IPS-18c (cell line): ENCODE data around the gene ID4.

Experiments used
- H3K4me3 ChIP-seq: 2 replicates; pipeline ENCODE4 v1.7.0; 2013; ENCODE audit warnings: low read depth, mild to moderate bottlenecking, low read length, moderate library complexity; ENCODE audit not compliant: insufficient read depth
- H3K9me3 ChIP-seq: one replicate; pipeline ENCODE4 v1.6.1; 2013; ENCODE audit warnings: mild to moderate bottlenecking, low read length, moderate library complexity; ENCODE audit not compliant: control insufficient read depth, insufficient read depth

The ID4 gene

DNA sequence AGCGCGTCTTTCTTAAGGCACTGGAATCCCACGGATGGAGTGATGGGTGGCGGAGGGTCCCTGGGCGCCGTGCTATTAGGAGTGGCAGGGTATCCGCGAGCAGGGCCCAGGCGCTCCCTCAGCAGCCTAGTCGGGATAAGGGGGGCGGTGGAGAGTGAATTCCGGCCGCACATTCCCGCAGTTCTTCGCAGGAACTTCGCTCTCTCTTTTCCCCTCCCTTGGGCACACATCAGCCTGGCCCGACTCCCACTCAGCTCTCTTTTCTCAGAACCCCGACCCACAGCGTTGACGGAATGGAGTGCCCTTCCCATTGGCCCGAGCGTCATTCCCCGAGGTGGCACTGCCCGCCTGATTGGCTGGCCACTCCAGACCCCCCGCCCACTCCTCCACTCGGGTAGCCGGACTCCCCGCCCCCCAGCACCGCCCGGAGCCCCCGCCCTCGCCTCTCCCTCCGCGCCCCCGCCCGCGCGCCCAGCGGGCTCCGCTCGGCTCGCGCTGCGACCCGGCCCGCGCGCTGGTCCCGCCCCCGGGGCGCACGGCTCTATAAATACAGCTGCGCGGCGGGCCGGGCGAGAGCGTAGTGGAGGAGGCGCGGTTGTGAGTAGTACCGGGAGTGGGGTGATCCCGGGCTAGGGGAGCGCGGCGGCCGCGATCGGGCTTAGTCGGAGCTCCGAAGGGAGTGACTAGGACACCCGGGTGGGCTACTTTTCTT lies at the start of gene ID4:
Gene ID4, plus strand, starts transcription at position 572 of the 712 bp plus-strand sequence. CDS start 385 bp downstream, outside the sequence.
- H3K4me3 ChIP-seq = peak within 1 kb of the TSS; percentile 78
- H3K9me3 ChIP-seq = no peaks in the 10 kb centered on the region

DNA sequence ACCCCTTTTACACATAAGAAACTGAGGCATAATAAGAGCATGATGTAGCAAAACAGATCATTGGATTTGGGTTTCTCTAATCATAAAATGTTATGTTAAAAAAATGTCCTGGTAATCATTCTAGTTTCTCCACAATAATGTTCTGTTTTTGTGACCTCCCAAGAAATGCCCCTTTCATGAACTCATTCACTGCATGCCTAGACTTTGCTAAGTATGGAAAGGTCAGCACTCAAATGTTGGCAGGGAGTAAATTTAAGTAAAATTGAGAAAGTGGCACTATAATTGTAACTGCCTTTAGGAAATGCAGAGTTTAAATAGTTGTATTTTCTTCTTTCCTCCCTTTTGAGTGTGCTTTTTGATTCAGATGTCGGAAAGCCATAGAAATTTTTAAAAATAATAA lies 48.5 kb upstream of the ID4 start:
- Histone ChIP-seq H3K4me3 (no peak overlapping the region), H3K9me3 (no peaks in the 10 kb centered on the region)

DNA sequence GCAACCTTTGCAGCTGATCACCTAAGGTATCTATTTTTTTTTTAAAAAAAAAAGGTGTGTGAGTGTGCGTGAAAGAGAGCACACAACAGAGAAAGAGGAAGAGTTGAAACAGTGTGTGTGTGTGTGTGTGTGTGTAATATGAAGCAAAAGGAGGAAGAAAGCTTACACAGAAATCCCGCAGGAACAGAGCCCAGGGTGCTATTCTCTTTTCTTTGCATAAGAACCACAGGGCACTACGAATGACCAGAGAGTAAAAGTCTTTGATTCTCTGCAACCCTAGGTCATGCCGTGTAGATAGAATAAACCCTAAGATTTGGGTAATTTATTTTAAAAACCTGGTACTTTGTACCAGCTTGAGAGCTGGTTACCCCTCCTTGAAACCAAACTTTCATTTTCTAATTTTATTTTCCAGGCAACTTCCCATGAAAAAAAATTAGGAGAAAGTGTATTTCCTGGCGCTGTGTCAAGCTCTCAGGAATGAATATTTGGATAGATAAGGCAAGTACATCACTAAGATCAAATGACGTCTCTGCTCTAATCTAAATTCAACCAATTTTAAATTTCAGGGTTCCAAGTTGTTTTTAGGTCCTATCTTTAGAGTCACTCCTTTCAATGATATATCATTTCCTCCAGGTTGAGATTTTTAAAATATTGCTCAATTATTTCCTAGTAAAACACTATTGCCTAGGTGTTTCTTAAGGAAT lies 47.9 kb upstream of the ID4 start:
- Histone ChIP-seq H3K9me3 (no peaks in the 10 kb centered on the region), H3K4me3 (no peak overlapping the region)

DNA sequence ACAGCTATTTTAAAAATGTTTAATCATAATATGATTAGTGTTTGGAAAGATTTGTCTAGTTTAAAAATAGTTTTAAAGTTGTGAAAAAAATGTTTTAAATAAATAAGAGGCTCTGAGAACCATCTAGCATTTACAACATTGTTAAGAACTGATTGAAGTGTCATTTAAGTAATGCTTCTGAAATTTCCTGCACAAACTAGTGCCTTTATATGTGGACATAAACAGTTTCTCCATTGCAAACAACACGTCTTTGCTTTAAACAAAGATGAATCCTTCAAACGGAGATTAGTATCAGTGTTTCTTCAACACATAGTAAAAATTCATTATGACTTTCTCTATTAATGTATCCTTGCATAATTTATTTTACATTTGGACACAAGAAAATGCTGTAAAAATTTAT lies 45.9 kb upstream of the ID4 start:
- no peak overlapping the region for H3K4me3 ChIP-seq

DNA sequence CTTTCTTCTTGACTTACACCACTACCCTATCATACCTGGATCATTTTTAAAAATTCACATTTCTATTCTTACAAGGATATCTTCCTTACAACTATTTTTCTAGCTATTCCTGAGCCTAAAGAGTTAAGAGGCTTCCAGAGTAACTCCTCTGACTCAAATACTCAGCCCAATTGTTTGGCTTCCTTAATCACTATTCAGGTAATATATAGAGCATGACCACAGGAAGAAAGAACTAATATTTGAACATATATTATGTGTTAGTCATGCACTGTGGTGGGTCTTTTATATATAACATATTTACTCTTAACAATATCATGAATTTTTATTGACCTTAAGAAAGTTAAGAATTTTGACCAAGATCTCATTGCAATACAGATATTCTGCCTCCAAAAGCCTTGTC lies 42.0 kb upstream of the ID4 start:
- no peak overlapping the region for H3K4me3 ChIP-seq
- no peaks in the 10 kb centered on the region for H3K9me3 ChIP-seq

More for the DNA sequence above, 45.9 kb upstream of the ID4 start:
- H3K9me3 ChIP-seq = no peaks in the 10 kb centered on the region

GRCh38 chr6:19796452-19796851 lies 40.7 kb upstream of the ID4 start:
- Histone ChIP-seq H3K9me3 (no peaks in the 10 kb centered on the region), H3K4me3 (no peak overlapping the region)

DNA sequence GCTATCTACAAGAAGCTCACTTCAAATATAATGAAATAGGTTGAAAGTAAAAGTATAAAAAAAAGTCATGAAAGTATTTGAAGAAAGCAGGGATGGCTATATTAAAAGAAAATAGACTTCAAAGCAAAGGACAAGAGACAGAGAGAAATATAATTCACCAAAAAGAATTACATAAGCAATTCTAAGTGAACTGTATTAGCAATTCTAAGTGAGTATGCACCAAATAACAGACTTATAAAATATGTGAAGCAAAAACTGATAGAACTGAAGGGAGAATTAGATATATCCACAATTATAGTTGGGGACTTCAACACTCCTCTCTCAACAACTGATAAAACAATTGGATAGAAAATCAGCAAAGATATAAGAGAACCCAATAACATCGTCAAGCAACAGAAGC lies 38.8 kb upstream of the ID4 start:
- Histone ChIP-seq H3K4me3 (no peak overlapping the region), H3K9me3 (no peaks in the 10 kb centered on the region)

- Histone ChIP-seq H3K9me3 (no peaks in the 10 kb centered on the region), H3K4me3 (no peak overlapping the region)
Observed at GRCh38 chr6:19802656-19803055, 34.5 kb upstream of the ID4 start.

DNA sequence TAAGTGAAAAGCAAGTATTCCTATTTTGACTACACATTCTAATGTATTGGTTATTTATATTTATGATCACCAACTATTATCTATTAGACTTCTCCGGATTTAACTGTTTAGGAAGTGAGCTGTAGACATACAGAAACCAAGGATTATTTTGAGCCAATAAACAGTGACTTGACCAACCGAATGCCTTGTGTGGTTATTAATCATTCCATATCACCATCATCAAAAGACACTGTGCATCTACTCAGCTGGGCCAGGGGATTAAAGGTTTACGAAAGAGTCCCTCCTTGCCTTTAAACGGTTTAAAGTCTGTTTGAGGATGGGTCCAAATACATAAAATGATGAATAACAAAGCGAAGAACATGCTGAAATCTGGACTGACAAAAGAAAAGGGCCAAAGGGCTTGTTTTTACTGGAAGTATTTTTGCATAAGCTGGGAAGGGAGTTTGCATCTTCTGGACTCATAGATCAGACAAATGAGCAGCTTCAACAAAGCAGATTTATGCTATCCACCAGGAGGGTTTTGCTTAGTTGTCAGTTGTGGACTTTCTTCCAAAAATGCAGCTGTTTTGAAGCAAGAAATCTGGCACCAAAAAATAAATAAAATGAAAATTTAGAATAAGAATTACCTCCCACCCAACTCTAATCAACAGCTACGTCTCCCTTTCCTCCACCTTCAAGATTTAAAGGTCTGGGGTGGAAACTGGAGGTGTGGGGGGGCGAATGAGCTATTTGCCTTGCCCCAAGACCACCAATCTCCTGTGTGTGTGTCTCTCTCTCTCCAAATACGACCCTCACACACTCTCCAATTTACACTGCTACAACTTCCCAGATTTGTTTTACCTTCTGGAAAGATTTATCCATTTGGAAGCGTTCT lies 33.6 kb upstream of the ID4 start:
- no peaks in the 10 kb centered on the region for H3K9me3 ChIP-seq
- peak overlapping the region; percentile 59; the same call in 1 of the 2 replicates for H3K4me3 ChIP-seq

DNA sequence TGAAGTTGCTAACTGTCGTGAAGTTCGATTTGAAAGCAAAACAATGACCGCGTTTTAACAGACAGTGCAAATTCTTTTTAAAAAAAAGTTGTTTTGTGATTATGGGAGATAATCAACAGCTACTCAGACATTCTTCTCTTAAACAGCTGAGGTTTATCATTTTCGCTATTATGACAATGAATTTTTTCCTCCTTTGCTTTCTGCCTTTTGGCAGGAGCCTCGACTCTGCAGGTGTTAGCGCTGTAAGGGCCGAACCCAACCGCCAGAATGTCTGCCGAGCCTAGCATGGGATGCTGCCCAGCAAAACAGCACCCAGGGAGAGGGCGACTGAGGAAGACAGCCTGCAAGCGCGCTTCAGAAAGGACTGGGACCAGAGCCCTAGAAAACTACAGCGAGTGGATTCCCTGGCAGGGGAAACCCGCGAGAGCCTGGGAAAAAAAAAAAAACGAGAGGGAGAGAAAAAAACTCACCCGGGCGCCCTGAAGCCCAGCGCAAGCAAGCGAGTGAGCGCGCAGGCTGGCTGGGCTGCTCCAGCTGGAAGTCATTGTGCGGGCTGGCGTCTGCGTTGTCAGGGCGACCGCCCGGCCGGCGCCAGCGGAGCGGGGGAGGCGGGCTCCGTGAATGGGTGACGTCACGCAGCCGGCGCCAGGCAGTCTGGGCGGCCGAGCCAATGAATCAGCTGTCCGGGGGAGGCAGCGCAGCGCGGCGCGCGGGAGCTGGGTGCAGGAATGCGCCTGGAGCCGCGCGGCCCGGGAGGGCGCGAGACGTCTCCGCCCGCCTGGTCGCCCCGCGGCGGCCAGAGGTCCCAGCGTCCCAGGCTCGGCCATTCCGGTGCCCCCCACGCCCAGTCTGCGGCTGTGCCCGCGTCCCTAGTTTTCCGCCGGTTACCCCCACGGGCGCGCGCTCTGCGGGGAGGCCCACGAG lies 32.7 kb upstream of the ID4 start:
- H3K9me3 ChIP-seq = no peaks in the 10 kb centered on the region
- peak overlapping the region; percentile 59 for H3K4me3 ChIP-seq

DNA sequence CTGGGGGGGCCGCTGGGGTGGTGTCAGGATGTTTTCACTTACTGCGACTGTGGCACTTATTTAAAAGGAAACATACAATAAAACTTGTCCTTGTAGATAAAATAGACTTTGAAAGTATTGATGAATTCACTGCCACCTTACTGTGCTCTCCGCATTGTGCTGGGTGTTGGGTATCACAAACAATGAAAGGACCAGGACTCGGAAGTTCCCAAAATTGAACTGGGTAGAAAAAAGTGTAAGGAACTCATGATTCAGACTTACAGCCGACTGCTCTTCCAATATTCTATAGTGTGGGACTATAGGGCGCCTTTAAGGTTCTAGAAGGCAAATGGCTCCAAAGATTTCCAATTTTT lies 32.1 kb upstream of the ID4 start:
- H3K4me3 ChIP-seq = peak overlapping the region; percentile 57

GRCh38 chr6:19806971-19807396 lies 30.2 kb upstream of the ID4 start:
- no peak overlapping the region for H3K4me3 ChIP-seq
- H3K9me3 ChIP-seq = no peaks in the 10 kb centered on the region

More for the DNA sequence above, 32.1 kb upstream of the ID4 start:
- H3K9me3 ChIP-seq = no peaks in the 10 kb centered on the region

GRCh38 chr6:19811397-19812079 lies 25.6 kb upstream of the ID4 start:
- Histone ChIP-seq H3K4me3 (no peak overlapping the region), H3K9me3 (no peaks in the 10 kb centered on the region)

- H3K9me3 ChIP-seq = no peaks in the 10 kb centered on the region
- no peak overlapping the region for H3K4me3 ChIP-seq
Observed at GRCh38 chr6:19812512-19813119, 24.6 kb upstream of the ID4 start.

GRCh38 chr6:19818805-19819204 lies 18.4 kb upstream of the ID4 start:
- Histone ChIP-seq H3K9me3 (no peaks in the 10 kb centered on the region), H3K4me3 (no peak overlapping the region)
